ENCODE measurements around the gene JARID2.
"Not testable (repeated sequence)": the region's sequence is repeated elsewhere in the genome, so short reads cannot be mapped to it uniquely, and the experiment has no call there.

Gene JARID2

DNA sequence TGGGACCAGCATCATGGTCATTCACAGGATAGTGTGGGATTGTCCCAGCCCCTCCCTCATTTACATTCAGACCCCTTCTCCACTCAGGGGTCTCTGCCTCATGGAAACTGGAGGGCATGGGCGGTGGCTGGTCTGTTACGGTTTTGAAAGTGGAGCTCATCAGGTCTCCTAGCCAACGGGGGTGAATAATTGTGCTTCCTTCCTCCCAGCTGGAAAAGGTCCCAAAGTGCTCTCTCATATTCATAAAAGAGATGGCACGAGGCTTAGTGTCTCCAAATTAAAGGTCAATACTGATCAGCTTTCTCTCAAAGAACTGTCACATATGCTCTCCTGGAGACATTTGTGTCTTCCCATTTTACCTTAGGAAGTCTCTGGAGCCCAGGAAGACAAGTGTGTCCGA lies 19.9 kb downstream of the JARID2 start:
- DNase-seq: no peak

DNA sequence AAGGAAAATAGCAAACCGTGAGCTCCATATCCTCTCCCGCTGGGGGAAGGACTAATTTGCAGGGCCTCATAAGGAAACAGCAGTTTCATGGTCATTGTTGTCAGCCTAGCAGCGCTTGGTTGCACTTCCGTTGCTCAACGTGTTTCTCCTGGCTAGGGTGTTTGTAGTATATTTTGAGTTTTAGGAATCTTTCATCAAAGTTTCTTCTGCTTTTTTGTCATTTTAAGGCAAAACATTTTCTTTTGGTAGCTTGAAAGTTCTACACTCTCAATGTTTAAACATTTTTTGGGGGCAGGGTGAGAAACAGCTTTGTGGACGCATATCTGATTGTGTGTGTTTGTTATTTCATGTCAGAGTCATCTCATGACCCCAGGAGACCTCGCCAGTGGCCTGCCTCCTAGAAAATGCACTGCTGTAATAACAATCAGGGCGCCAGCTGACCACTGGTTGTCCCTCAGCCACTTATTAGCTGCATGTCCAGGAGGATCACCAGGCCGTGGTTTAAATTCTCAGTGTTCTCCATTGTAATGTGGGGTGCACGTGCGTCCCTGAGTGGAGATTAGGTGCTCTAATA lies 20.6 kb downstream of the JARID2 start:
- no peak for DNase-seq

DNA sequence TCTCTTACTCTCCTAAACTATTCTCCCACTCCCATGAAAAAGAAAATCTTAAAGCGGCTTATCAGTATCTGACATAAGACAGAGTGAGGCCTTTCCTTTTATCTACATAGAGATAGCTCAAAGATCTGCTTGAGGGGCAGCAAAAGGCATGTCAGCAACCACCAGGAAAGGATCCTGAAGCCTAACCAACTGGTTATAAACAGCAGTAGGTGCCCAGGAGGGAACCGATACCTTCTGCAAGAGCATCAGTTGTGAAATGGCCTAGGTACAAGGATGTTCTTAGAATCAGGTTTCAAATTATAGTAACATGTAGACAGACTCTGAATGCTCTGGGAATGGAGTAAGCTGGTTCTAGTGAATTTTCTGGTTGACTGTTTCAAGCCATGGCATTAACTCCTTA lies 21.4 kb downstream of the JARID2 start:
- DNase-seq: no peak

DNA sequence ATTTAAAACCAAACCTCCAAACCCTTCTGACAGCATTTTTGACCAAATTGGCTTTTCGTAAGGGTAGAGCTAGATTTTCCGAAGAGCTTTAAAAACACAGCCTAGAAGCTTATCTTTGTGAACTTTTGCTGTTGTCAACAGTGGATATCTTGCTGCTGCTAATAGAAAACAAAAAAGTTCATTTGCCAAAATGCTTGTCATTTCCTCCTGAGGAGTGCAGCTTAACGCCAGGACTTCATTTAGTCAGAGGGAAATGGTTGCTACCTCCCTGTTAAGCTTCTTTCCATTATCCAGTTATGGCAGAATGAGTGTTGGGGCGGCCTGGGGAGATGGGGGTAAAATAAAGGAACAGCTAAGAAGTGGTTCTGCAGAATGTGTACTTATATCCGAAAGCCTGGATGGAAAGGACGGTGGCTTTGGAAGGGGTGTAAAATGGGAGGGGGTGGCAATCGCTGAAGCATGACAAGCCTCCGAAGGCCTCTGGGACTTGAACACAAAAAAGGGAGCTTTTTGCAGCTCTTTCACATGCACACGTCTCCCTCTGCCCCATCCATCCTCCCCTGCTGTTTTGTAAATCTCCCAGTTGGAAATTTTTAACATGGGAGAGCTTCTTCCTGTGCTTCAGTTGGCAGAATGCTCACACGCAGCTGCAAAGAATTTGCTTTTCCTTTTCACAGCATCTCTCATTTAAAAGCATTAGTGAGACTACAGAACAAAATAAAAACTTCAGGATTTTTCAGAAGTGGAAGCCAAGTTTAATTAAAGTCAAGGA lies 22.5 kb downstream of the JARID2 start:
- no peak for DNase-seq

DNA sequence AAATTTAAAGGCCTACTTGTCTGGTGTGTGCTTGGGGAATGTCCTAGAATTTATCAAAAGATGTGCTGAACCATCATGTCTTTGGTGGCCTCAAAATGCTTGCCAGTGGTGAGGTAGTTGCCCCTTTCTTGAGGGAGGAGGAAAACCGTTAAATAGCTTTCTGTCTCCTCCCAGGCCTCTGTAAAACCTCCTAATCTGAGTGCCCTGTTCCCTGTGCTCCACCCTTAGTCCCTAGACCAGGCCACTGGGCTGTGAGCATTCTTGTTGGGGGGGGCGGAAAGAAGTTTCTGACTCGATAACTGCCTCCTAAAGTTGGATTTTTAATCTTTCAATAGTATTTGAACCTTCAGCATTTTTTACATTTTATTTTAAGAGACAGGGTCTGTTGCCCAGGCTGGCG lies 23.1 kb downstream of the JARID2 start:
- no peak for DNase-seq

DNA sequence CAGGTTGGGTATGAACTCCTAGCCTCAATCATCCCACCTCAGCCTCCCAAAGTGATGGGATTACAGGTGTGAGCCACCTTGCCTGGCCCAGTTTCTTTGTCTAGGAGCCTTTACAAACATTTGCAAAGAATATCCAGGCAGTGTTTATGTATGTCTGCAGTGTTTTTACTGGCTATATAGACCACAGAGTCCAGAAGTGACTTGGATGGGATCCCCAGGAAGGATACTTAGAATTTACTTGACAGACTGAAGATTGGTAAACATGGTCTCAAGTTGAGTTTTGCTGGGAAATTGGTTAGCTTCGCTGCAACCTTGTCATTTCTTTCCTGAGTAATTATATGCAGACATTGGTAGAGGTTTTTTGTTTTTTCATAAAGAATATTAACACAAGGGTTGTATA lies 23.8 kb downstream of the JARID2 start:
- DNase-seq: no peak

DNA sequence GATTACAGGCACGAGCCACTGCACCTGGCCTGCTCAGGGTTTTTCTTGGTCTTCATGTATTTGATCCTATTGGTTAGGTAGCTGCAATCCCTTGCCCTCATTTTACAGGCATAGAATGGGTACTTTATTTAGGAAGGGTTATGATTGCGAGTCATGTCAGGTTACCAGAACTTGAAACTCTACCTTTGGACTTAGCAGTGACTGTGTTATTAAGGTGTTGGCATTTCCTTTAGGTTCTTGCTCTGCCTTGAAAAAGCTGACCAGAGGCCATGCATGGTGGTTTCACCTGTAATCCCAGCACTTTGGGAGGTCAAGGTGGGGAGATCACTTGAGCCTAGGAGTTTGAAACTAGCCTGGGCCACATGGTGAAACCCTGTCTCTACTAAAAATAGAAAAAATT lies 24.5 kb downstream of the JARID2 start:
- DNase-seq: no peak

DNA sequence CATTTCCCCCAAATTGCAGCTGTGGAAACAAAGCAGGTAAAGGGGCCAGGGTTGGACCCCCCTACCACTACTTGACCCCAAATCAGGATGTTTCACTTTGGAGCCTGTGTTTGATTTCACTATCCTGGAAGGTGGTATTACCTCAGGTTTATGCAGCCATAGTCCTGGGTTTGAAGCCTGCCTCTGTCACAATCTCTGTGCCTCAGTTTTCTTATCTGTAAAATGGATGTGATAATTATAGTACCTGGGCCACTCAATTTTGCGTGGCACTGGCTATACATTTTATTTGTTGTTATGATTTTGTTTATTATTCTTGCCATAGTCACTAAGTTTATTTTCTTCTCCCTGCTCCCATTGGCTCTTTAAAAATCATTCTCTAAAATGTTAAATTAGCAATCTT lies 26.7 kb downstream of the JARID2 start:
- no peak for DNase-seq

DNA sequence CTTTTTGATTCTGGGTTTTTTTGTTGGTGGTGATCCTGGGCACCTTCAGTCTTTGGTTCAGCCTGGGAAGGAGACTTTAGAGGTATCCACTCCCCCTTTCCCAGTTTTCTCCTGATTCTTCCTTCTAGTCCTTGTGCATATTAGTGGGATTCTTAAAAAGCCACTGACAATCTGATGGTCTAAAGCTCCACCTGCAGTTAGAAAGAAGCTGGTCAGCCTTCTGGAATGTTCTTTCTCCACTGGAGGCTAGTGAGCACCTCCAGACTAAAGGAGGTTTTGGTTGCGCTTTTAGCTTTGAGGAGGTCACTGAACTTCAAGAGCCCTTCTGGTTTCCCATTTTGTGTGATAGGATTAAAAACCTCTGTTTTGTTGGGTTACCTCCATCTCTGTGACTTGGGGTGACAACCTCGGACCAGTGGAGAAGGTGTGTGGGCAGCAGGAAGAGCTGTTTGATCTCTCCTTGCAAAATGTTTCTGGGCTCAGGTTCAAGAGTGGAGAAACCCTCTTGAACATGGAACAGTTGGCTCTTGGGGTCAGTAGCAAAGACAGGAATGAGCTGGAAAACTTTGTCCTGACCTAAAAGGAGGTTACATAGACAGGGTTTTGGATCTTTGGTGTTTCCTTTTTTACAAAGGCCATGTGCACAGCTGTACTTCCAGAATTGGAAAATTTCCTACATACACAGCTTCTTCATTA lies 29.0 kb downstream of the JARID2 start:
- peak; percentile 44 for DNase-seq

DNA sequence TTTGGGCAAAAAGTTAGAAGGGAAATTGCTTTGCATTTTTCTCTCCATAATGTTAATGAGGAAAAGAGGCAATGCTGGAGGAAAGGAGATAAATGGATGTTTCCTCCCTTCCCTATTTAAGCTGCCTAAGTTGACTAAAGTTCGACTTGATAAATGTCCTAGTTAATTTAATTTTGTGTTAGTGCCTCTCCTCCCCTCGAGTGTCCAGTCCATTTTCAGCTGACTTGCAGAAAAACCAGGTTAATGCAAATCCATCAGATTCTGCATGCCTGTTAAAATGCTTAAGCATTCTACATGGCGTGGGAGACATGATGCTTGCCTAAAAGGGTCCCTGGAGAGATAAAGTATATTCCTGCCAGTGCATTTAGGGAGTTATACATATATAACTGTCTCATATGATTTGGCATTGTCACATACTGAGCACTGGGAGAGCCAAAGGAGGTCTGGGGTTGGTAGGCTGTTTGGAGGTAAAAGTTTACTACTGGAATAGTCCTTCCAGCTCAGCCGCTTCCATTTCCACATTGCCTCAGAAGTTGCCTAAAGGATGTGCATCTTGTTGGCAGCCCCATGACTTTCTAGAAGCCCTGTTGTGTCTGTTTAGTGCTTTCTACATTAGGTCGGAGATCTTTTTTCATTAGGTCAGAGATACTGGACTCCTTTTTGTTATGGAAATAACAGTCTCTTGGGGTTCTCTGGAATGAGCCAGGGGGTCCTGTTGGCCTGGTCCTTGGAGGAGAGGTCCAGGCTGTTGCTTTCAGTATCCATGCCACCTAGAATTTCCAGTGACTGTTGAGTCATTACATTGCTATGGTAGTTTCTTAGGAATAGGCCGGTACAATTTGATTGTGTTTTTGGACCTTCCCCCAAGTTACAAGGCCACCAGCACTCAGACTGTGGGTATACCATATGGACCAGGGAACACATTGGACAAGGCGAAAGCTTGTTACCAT lies 30.4 kb downstream of the JARID2 start:
- DNase-seq: no peak

DNA sequence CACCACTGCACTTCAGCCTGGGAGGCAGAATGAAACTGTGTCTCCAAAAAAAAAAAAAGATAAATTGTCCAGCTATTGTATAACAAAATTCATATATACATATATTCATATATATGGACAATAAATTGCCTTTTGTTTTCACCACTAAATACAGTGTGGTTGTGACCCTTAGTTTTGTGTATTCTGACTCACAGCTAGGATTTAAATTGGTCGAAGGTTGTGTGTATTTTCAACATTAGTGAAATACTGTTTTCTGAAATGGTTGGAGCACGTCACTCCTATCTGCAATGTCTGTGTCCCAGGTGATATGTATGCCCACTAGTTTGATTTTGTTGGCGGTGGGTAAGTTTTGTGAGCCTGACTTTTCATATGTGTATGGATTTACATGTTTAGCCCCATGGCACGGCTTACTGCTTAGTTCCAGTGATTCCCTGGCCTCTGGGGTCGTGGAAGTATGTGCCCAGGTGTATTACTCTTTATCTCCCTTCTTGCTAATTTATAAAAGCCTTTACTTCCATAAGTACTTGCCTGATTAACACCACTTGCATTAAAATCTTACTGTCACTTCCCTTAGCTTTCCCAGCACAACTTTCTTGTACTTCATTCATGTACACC lies 33.3 kb downstream of the JARID2 start:
- no peak for DNase-seq

DNA sequence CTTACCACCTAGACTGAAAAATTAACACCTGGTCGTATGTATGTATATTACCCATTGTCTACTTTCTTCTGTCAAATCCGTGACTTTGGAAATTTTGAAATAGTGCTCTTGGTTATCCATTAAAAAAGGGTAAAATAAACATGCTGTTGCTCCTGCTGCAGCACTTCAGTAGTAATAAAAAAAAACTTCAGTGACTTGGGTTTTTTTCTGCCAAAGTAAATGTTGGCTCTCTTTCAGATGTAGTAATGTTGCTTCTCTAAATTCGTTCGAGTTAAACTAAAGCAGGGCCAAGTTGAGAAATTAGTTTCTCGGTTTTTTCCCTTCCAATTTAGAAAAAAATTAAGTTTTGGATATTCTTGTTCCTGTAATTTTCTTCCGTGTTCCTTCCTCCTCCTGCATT lies 34.2 kb downstream of the JARID2 start:
- peak; percentile 52 for DNase-seq

DNA sequence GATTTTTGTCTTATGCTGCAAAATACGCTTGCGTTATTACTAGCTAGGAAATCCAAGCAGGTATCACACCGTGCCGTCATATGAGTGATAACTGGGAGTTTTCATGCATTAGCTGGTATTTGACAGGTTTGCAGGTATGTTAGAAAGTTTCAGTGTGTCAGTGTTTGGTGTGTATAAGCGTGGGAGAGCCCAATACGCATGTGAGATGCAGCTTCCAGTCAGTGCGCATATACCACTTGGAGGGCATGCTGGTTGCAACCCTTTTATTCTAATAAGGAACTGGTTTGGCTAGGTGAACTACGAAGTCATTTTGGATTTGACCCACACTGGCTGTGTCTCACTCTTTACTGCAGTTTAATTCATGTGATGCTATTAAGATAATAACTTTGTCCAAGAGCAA lies 35.1 kb downstream of the JARID2 start:
- DNase-seq: no peak

DNA sequence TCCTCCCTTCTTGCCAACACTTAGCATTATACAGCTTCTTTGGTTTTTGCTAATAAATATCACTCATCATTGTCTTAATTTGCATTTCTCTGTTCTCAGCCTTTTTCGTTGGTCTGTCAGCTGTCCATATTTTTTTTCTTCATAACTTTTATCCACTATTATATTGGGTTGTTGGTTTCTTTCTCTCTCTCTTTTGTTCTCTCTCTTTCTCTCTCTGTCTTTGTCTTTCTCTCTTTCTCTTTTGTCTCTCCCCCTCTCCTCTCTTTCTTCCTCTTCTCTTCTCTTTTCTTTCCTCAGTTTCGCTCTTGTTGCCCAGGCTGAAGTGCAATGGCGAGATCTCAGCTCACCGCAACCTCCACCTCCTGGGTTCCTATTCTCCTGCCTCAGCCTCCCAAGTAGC lies 36.5 kb downstream of the JARID2 start:
- DNase-seq: no peak

DNA sequence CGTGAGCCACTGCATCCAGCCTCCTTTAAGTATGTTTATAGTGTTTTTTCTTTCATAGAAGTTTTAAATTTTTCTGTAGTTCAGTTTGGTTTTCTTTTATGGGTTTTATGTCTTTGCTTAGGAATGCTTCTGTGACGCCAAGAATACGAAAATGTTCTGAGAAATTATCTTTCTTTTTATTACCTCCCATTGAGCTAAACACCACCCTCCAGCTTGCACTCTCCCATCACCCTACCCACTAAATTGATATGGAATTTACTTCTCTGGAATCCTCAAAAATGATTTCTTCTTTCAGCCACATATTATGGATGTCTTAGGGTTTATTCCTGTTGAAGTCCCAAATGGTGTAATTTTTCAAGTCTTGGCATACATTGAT lies 38.1 kb downstream of the JARID2 start:
- peak; percentile 79 for DNase-seq

DNA sequence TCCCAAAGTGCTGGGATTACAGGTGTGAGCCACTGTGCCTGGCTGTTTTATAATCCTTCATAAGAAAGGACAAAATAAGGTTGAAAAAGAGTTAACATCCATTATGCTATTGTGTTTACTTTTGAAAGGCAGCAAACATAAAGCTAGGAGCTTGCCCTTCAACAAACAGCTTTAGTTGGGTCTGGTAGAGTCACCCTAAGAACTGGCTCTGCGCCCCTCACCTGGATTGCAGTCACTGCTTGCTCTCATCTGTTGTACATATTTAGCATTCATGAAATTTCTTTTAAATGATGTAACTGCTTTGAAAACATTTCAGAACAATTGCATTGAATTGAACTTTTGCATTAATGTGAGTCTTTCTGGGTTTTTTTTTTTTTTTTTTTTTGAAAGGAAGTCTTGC lies 38.9 kb downstream of the JARID2 start:
- peak; percentile 80 for DNase-seq

DNA sequence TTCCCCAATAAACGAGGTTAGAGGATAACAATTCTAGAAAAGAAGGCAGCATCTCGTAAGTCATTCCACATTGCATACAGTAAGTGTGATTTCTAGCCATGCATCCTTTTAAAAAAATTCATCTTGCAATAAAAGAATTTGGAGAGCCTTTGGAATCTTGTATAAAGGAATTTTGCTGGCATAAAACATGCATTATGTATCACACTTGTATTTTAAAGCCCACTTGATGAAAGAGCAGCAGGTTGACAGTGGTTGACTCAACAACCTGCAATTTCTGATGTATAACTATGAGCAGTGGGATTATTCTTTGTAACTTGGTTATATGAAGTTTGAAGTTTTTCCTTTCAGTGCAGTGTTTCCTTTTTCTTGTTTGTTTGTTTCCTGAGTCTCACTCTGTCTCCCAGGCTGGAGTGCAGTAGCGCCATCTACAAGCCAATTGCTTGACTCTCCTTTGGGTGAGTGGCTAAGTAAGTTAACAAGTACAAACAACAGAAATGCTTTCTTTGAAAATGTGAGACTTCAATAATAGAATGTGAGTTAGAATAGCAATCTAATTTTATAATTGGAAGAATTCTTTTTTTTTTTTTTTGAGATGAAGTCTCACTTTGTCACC lies 39.9 kb downstream of the JARID2 start:
- DNase-seq: peak; percentile 69

DNA sequence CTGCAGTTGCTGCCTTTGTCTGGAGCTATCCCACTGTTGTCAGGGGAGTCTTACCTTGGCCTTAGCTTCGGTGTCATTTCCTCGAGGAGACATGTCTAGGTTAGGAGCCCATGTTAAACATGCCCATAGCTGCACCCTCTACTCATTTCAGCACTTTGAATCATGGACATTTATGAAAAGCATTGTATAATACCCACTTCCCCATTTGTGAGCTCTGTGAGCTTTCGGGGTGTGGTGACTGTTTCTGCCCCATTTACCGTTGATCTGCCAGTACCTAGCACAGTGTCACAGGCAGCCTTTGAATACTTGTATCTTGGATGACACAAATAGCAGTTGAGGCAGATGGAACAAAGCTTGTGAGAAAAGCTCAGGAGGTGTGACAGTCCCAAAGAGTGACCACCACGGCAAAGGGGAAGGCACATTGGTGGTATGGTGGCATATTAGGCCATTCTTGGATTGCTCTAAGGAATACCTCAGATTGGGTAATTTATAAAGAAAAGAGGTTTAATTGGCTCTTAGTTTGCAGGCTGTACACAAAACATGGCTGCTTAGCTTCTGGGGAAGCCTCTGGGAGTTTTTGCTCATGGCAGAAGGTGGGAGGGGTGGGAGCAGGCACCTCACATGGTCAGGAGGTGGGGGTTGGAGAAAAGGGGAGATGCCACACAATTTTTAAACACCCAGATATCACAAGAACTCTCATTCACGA lies 42.0 kb downstream of the JARID2 start:
- DNase-seq: no peak

DNA sequence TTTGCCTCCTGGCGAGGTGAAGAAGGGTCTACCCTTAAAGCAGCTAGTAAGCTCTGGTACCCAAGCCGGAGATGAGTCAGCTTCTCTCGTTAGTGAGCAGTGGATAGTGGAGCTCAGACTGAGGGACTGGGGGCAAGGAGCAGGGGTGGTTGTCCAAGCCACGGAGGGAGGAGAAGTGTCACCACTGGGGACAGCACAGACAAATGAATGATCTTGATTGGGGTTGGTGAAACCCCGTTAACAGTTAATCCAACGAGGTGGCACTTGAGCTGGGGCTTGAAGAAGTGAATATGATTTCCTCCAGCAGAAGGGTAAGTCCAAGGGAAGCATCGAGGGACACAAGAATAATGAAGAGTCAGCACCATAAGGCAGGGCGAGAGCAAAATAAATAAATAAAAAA lies 43.0 kb downstream of the JARID2 start:
- no peak for DNase-seq

DNA sequence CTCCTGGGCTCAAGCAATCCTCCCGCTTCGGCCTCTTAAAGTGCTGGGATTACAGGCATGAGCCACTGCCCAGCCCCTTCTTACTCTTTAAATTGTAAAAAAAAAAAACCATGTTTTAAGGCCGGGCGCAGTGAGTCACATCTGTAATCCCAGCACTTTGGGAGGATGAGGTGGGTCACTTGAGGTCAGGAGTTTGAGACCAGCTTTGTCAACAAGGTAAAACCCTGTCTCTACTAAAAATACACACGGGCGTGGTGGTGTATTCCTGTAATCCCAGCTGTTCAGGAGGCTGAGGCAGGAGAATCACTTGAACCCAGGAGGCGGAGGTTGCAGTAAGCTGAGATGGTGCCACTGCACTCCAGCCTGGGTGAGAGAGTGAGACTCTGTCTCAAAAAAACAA lies 43.6 kb downstream of the JARID2 start:
- not testable (repeated sequence) for DNase-seq

DNA sequence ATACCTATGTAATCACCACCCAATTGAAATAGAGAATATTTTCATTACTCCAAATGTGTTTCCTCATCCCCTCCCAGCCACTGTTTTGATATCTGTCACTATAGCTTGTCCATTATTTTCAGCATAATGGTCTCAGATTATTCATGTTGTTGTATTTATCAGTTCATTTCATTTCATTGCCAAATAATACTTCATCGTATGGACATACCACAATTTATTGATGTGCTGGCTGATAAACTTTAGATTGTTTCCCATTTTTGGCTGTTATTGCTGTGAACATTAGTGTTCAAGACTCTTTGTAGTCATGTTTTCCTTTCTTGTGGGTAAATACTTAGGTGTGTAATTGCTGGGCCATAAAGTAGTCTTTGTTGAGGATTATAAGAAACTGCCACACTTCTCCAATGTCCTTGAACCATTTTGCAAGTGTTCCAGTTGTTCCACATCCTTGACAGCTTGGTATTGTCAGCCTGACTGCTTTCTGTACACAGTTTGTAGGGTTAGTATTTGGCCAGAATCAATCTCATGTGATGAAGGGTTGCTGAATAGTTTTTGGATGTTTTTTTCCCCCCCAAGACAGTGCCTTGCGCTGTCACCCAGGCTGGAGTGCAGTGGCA lies 44.3 kb downstream of the JARID2 start:
- DNase-seq: no peak

Data from fibroblast of upper back skin (primary cell).